ENCODE measurements around the gene ARHGAP10. TPM values are rescaled to one million over a fixed set of nuclear protein-coding genes. Genes with fewer than 3 reads are reported as not detected.

The ARHGAP10 gene
- total and polyA plus RNA-seq, 2 donors from 2014 or later = 13.4 to 20.3 TPM

GRCh38 chr4:147965873-147966272 lies 234.0 kb downstream of the ARHGAP10 start:
- Histone ChIP-seq H3K27me3 (ENCODE audit: control insufficient read depth, insufficient read depth, low read length) (no peaks in the 10 kb centered on the region), H3K36me3 (ENCODE audit: control insufficient read depth in 2 of 3, insufficient read depth in 3 of 3, low read length in 3 of 3) (peaks cover 0 to 5% (median 0%) of the 10 kb centered on the region in 3 donors), H3K4me3 (ENCODE audit: low read length in 3 of 3) (no peak overlapping the region), H3K9me3 (ENCODE audit: control insufficient read depth in 2 of 3, insufficient read depth in 1 of 3, low read length in 3 of 3) (no peaks in the 10 kb centered on the region), H3K27ac (ENCODE audit: low read depth in 2 of 2, low read length in 2 of 2) (no peak overlapping the region), H3K4me1 (ENCODE audit: control insufficient read depth in 2 of 3, insufficient read depth in 2 of 3, low read depth in 1 of 3, low read length in 3 of 3) (peaks cover 5 to 9% (median 7%) of the 10 kb centered on the region in 3 donors), H3K9ac (ENCODE audit: low read length in 3 of 3) (no peak overlapping the region)
- DNase-seq (no peak), FAIRE-seq (no peak)
- TF ChIP-seq CTCF (IDR thresholded peaks at IDR 0.05; ENCODE audit: borderline replicate concordance, extremely low read depth, insufficient read depth) = no peak
- intact Hi-C loops (cut with DNase I) = no loop called here

GRCh38 chr4:147968641-147969040 lies 236.8 kb downstream of the ARHGAP10 start:
- Histone ChIP-seq H3K36me3 (ENCODE audit: control insufficient read depth in 2 of 3, insufficient read depth in 3 of 3, low read length in 3 of 3) (peaks cover 0 to 5% (median 0%) of the 10 kb centered on the region in 3 donors), H3K27me3 (ENCODE audit: control insufficient read depth, insufficient read depth, low read length) (no peaks in the 10 kb centered on the region), H3K9ac (ENCODE audit: low read length in 3 of 3) (no peak overlapping the region), H3K9me3 (ENCODE audit: control insufficient read depth in 2 of 3, insufficient read depth in 1 of 3, low read length in 3 of 3) (no peaks in the 10 kb centered on the region), H3K4me1 (ENCODE audit: control insufficient read depth in 2 of 3, insufficient read depth in 2 of 3, low read depth in 1 of 3, low read length in 3 of 3) (peaks cover 3 to 9% (median 5%) of the 10 kb centered on the region in 3 donors), H3K27ac (ENCODE audit: low read depth in 2 of 2, low read length in 2 of 2) (no peak overlapping the region), H3K4me3 (ENCODE audit: low read length in 3 of 3) (no peak overlapping the region)
- intact Hi-C loops (cut with DNase I) = no loop called here
- FAIRE-seq = no peak
- no peak for TF ChIP-seq CTCF (IDR thresholded peaks at IDR 0.05; ENCODE audit: borderline replicate concordance, extremely low read depth, insufficient read depth)
- DNase-seq = no peak

- intact Hi-C loops (cut with DNase I) = no loop called here
- H3K4me1 ChIP-seq (ENCODE audit: control insufficient read depth in 2 of 3, insufficient read depth in 2 of 3, low read depth in 1 of 3, low read length in 3 of 3) = peaks cover 3 to 9% (median 5%) of the 10 kb centered on the region in 3 donors
- H3K9ac ChIP-seq (ENCODE audit: low read length in 3 of 3) = peak overlapping the region in 1 of 3 donors; percentile 28
- DNase-seq (peak in 3 of 5 donors; percentile 16 to 75 (median 73)), FAIRE-seq (no peak)
- no peaks in the 10 kb centered on the region for H3K9me3 ChIP-seq (ENCODE audit: control insufficient read depth in 2 of 3, insufficient read depth in 1 of 3, low read length in 3 of 3)
- H3K27me3 ChIP-seq (ENCODE audit: control insufficient read depth, insufficient read depth, low read length) = no peaks in the 10 kb centered on the region
- H3K36me3 ChIP-seq (ENCODE audit: control insufficient read depth in 2 of 3, insufficient read depth in 3 of 3, low read length in 3 of 3) = peaks cover 0 to 5% (median 0%) of the 10 kb centered on the region in 3 donors
- no peak for TF ChIP-seq CTCF (IDR thresholded peaks at IDR 0.05; ENCODE audit: borderline replicate concordance, extremely low read depth, insufficient read depth)
- no peak overlapping the region for H3K27ac ChIP-seq (ENCODE audit: low read depth in 2 of 2, low read length in 2 of 2)
- peak overlapping the region in 2 of 3 donors; percentile 4 to 32 for H3K4me3 ChIP-seq (ENCODE audit: low read length in 3 of 3)
These were observed 237.9 kb downstream of the ARHGAP10 start for GRCh38 chr4:147969573-147970385.

All from kidney (tissue), 14 donors.